Mesendoderm (in vitro differentiated cells): ENCODE measurements around the gene S100A10.

Source experiments
- DNase-seq: peaks from one replicate; pipeline ENCODE4 v3.0.0; 2013
- H2AK5ac ChIP-seq: 2 replicates; pipeline ENCODE4 v1.6.1; 2013; ENCODE audit warnings: low read length, inconsistent platforms
- H2BK120ac ChIP-seq: 2 replicates; pipeline ENCODE4 v1.6.1; 2013; ENCODE audit warnings: low read depth, mild to moderate bottlenecking, low read length, moderate library complexity, mixed read lengths
- H2BK15ac ChIP-seq: replicated peaks from 2 replicates; pipeline ENCODE4 v1.6.1; 2013; ENCODE audit warnings: low read depth, mild to moderate bottlenecking, moderate library complexity
- H2BK5ac ChIP-seq: 2 replicates; pipeline ENCODE4 v1.6.1; 2013; ENCODE audit warnings: low read length, inconsistent platforms
- H3K18ac ChIP-seq: 2 replicates; pipeline ENCODE4 v1.6.1; 2013; ENCODE audit warnings: mild to moderate bottlenecking, low read length, mixed read lengths
- H3K23ac ChIP-seq: one replicate; pipeline ENCODE4 v1.6.1; 2013; ENCODE audit warnings: low read length
- H3K27ac ChIP-seq: 2 replicates; pipeline ENCODE4 v1.5.1; 2013; ENCODE audit warnings: low read depth, mild to moderate bottlenecking, inconsistent platforms, low read length, moderate library complexity
- H3K27me3 ChIP-seq: 2 replicates; pipeline ENCODE4 v1.6.1; 2013; ENCODE audit warnings: low read length, control low read depth, mild to moderate bottlenecking, inconsistent platforms; ENCODE audit not compliant: insufficient read depth, poor library complexity
- H3K36me3 ChIP-seq: 2 replicates; pipeline ENCODE4 v1.6.1; 2013; ENCODE audit warnings: low read length, inconsistent platforms; ENCODE audit not compliant: control insufficient read depth, insufficient read depth
- H3K4ac ChIP-seq: one replicate; pipeline ENCODE4 v1.6.1; 2013; ENCODE audit warnings: low read depth, mild to moderate bottlenecking, low read length, moderate library complexity
- H3K4me1 ChIP-seq: 2 replicates; pipeline ENCODE4 v1.6.1; 2013; ENCODE audit warnings: low read depth, low read length, inconsistent platforms; ENCODE audit not compliant: control insufficient read depth
- H3K4me2 ChIP-seq: 2 replicates; pipeline ENCODE4 v1.6.1; 2013; ENCODE audit warnings: low read length
- H3K4me3 ChIP-seq: 2 replicates; pipeline ENCODE4 v1.5.1; 2013; ENCODE audit warnings: mild to moderate bottlenecking, low read length
- H3K56ac ChIP-seq: one replicate; pipeline ENCODE4 v1.6.1; 2013; ENCODE audit warnings: low read length
- H3K79me1 ChIP-seq: 2 replicates; pipeline ENCODE4 v1.6.1; 2013; ENCODE audit warnings: low read length, inconsistent platforms
- H3K79me2 ChIP-seq: 2 replicates; pipeline ENCODE4 v1.6.1; 2013; ENCODE audit warnings: mild to moderate bottlenecking, low read length; ENCODE audit not compliant: control insufficient read depth, insufficient read depth
- H3K9ac ChIP-seq: 2 replicates; pipeline ENCODE4 v1.6.1; 2013; ENCODE audit warnings: low read length, inconsistent platforms
- H4K5ac ChIP-seq: one replicate; pipeline ENCODE4 v1.6.1; 2013; ENCODE audit warnings: low read length
- H4K8ac ChIP-seq: one replicate; pipeline ENCODE4 v1.6.1; 2013; ENCODE audit warnings: low read depth, mild to moderate bottlenecking, control low read depth, low read length, moderate library complexity
- WGBS: extraction: QIAGEN DNeasy Blood & Tissue Kit; methylation state at CpG from one replicate; pipeline ENCODE4 v1.1.7; 2013; ENCODE audit warnings: low lambda C conversion rate, missing lambda C conversion rate; ENCODE audit not compliant: insufficient coverage; ENCODE audit errors: extremely low coverage; 5-methylcytosine and 5-hydroxymethylcytosine counted together

Gene S100A10

GRCh38 chr1:152007047-152007446 is 13.4 kb upstream of the S100A10 start:
- Histone ChIP-seq H4K8ac (no peak overlapping the region), H3K4me1 (peaks cover 2% of the 10 kb centered on the region), H2BK5ac (no peak overlapping the region), H3K79me2 (no peaks in the 10 kb centered on the region), H3K23ac (no peak overlapping the region), H3K4me3 (no peak overlapping the region), H2BK120ac (no peak overlapping the region), H2BK15ac (no peak overlapping the region), H3K36me3 (no peaks in the 10 kb centered on the region), H4K5ac (no peak overlapping the region), H3K27ac (no peak overlapping the region), H3K79me1 (no peaks in the 10 kb centered on the region), H3K56ac (peak overlapping the region; percentile 5), H3K4ac (no peak overlapping the region), H2AK5ac (no peak overlapping the region), H3K9ac (no peak overlapping the region), H3K18ac (no peak overlapping the region), H3K4me2 (no peak overlapping the region), H3K27me3 (no peaks in the 10 kb centered on the region)
- no CpG with 5 or more reads among the region's 2 CpGs for WGBS
- DNase-seq: no peak

- Histone ChIP-seq H4K5ac (no peak overlapping the region), H3K79me1 (no peaks in the 10 kb centered on the region), H3K79me2 (no peaks in the 10 kb centered on the region), H4K8ac (no peak overlapping the region), H3K4me2 (no peak overlapping the region), H3K27ac (no peak overlapping the region), H3K4me3 (no peak overlapping the region), H3K27me3 (no peaks in the 10 kb centered on the region), H3K18ac (no peak overlapping the region), H3K36me3 (no peaks in the 10 kb centered on the region), H2AK5ac (no peak overlapping the region), H3K4ac (no peak overlapping the region), H2BK120ac (no peak overlapping the region), H2BK15ac (no peak overlapping the region), H3K23ac (no peak overlapping the region), H3K4me1 (peaks cover 2% of the 10 kb centered on the region), H3K9ac (no peak overlapping the region), H2BK5ac (no peak overlapping the region), H3K56ac (no peak overlapping the region)
- DNase-seq: peak; percentile 71
- no CpG with 5 or more reads among the region's 4 CpGs for WGBS
Observed at GRCh38 chr1:152005360-152005912, 11.8 kb upstream of the S100A10 start.

- Histone ChIP-seq H3K23ac (no peak overlapping the region), H4K8ac (no peak overlapping the region), H3K4me2 (no peak overlapping the region), H3K4me1 (peaks cover 2% of the 10 kb centered on the region), H2BK5ac (no peak overlapping the region), H3K9ac (no peak overlapping the region), H3K18ac (no peak overlapping the region), H3K79me2 (no peaks in the 10 kb centered on the region), H3K4ac (no peak overlapping the region), H3K4me3 (no peak overlapping the region), H3K27ac (no peak overlapping the region), H2BK15ac (no peak overlapping the region), H4K5ac (no peak overlapping the region), H3K56ac (no peak overlapping the region), H2BK120ac (no peak overlapping the region), H2AK5ac (no peak overlapping the region), H3K36me3 (no peaks in the 10 kb centered on the region), H3K27me3 (no peaks in the 10 kb centered on the region), H3K79me1 (no peaks in the 10 kb centered on the region)
- no CpG with 5 or more reads among the region's 4 CpGs for WGBS
- peak; percentile 73 for DNase-seq
Observed at GRCh38 chr1:152003846-152004442, 10.3 kb upstream of the S100A10 start.

GRCh38 chr1:152002960-152003359 is 9.3 kb upstream of the S100A10 start:
- no peak overlapping the region for H3K23ac ChIP-seq
- H4K8ac ChIP-seq: no peak overlapping the region
- H2BK5ac ChIP-seq: no peak overlapping the region
- H3K9ac ChIP-seq: no peak overlapping the region
- H4K5ac ChIP-seq: no peak overlapping the region
- no peak overlapping the region for H2BK15ac ChIP-seq
- no peaks in the 10 kb centered on the region for H3K79me1 ChIP-seq
- no peaks in the 10 kb centered on the region for H3K27me3 ChIP-seq
- H3K4ac ChIP-seq: no peak overlapping the region
- H3K4me1 ChIP-seq: peaks cover 2% of the 10 kb centered on the region
- no peaks in the 10 kb centered on the region for H3K79me2 ChIP-seq
- H2BK120ac ChIP-seq: no peak overlapping the region
- no CpG with 5 or more reads among the region's 3 CpGs for WGBS
- DNase-seq: no peak
- H3K4me2 ChIP-seq: no peak overlapping the region
- H3K18ac ChIP-seq: no peak overlapping the region
- no peaks in the 10 kb centered on the region for H3K36me3 ChIP-seq
- H3K56ac ChIP-seq: no peak overlapping the region
- H3K27ac ChIP-seq: no peak overlapping the region
- no peak overlapping the region for H2AK5ac ChIP-seq
- no peak overlapping the region for H3K4me3 ChIP-seq

- Histone ChIP-seq H3K27ac (no peak overlapping the region), H3K79me2 (no peaks in the 10 kb centered on the region), H4K8ac (no peak overlapping the region)
Observed at GRCh38 chr1:152001631-152002584, 8.2 kb upstream of the S100A10 start.

More at GRCh38 chr1:152001631-152002584, 8.2 kb upstream of the S100A10 start:
- Histone ChIP-seq H3K36me3 (no peaks in the 10 kb centered on the region), H3K4me2 (no peak overlapping the region), H3K27me3 (no peaks in the 10 kb centered on the region), H4K5ac (no peak overlapping the region), H3K4me3 (no peak overlapping the region), H2BK5ac (no peak overlapping the region), H3K4ac (no peak overlapping the region), H3K56ac (no peak overlapping the region), H3K18ac (peak overlapping the region; percentile 11), H2BK120ac (no peak overlapping the region), H2BK15ac (no peak overlapping the region), H3K79me1 (no peaks in the 10 kb centered on the region), H2AK5ac (no peak overlapping the region), H3K9ac (no peak overlapping the region), H3K23ac (no peak overlapping the region), H3K4me1 (peaks cover 2% of the 10 kb centered on the region)
- peak; percentile 87 for DNase-seq
- WGBS: no CpG with 5 or more reads among the region's 4 CpGs
